HepG2 (cell line): ENCODE data around the gene APBB2. TPM values are rescaled to one million over a fixed set of nuclear protein-coding genes. Genes with fewer than 3 reads are reported as not detected.

Experiments
- ATAC-seq: fragments of 200-7000 bp; cut with Tn5 transposase; 3 replicates; pipeline ENCODE4 v1.9.1; 2020; ENCODE audit warnings: mild to moderate bottlenecking, moderate library complexity
- BruUV-seq: library from RNA; stranded (reverse); fragments of 400-500 nt; replicated peaks from 2 replicates; lab custom pipeline; 2021; lab: Mats Ljungman, UMichigan
- CTCF ChIA-PET: fragments of 300-600 bp; formaldehyde crosslinking; extraction: SDS; loops from one replicate; lab custom pipeline; 2021; ENCODE audit warnings: low total read pairs, inconsistent platforms, low intra/inter-chr PET ratio; lab: Yijun Ruan, JAX
- POLR2A ChIA-PET: fragments of 350-600 bp; sonication (Branson Sonifier 250); formaldehyde crosslinking; loops from one replicate; lab custom pipeline; 2020; ENCODE audit warnings: antibody characterized with exemption, inconsistent platforms; lab: Yijun Ruan, JAX
- DNase-seq: peaks from one replicate; pipeline ENCODE4 v3.0.0-alpha.2; 2015; ENCODE audit warnings: low spot score
- FAIRE-seq: peaks from 3 replicates; lab custom pipeline; 2011; peaks lifted over from hg19 to GRCh38; lab: Jason Lieb, UNC
- H2AFZ ChIP-seq: one replicate; pipeline ENCODE4 v1.6.1; 2011; ENCODE audit warnings: low read length, inconsistent platforms
- H3K27ac ChIP-seq: fragments of 300-600 bp; 3 replicates; pipeline ENCODE4 v1.8.0; 2011; ENCODE audit warnings: mixed run types, mild to moderate bottlenecking, mixed read lengths, low read length, inconsistent platforms; ENCODE audit not compliant: insufficient read depth; ENCODE audit errors: extremely low read length
- H3K27me3 ChIP-seq, 2 experiments: fragments of 200-600 bp in 1 of 2; 2 replicates in 1 of 2; 3 replicates in 1 of 2; pipeline versions ENCODE4 v1.6.0 to v1.8.0; 2011; ENCODE audit warnings: low read length in 2 of 2, mild to moderate bottlenecking in 2 of 2, moderate library complexity in 2 of 2, inconsistent platforms in 1 of 2; ENCODE audit not compliant: insufficient read depth in 2 of 2, control insufficient read depth in 1 of 2
- H3K36me3 ChIP-seq, 2 experiments: fragments of 200-600 bp in 1 of 2; replicated peaks in 1 of 2; 2 replicates in 1 of 2; 3 replicates in 1 of 2; pipeline versions ENCODE4 v1.5.1 to v1.8.0; 2011; ENCODE audit warnings: low read length in 2 of 2, inconsistent platforms in 1 of 2; ENCODE audit not compliant: insufficient read depth in 2 of 2, control insufficient read depth in 1 of 2
- H3K4me1 ChIP-seq: 2 replicates; pipeline ENCODE4 v1.5.1; 2012; ENCODE audit warnings: low read length, inconsistent platforms; ENCODE audit not compliant: insufficient read depth
- H3K4me2 ChIP-seq: 2 replicates; pipeline ENCODE4 v1.6.0; 2011; ENCODE audit warnings: low read depth, low read length, inconsistent platforms
- H3K4me3 ChIP-seq, 3 experiments: fragments of 200-600 bp in 1 of 3; sonication (generic), shearing (Covaris generic) in 1 of 3; replicated peaks in 1 of 3; 2 replicates each; pipeline ENCODE4 v1.5.1; 2011 to 2016; ENCODE audit warnings: low read length in 3 of 3, inconsistent platforms in 2 of 3, low read depth in 2 of 3, mild to moderate bottlenecking in 2 of 3, control low read depth in 1 of 3, mixed read lengths in 1 of 3; ENCODE audit not compliant: insufficient read depth in 1 of 3
- H3K79me2 ChIP-seq: one replicate; pipeline ENCODE4 v1.6.1; 2011; ENCODE audit warnings: low read length, inconsistent platforms; ENCODE audit not compliant: insufficient read depth
- H3K9ac ChIP-seq: 2 replicates; pipeline ENCODE4 v1.6.0; 2011; ENCODE audit warnings: mild to moderate bottlenecking, low read depth, low read length, inconsistent platforms; ENCODE audit not compliant: insufficient read depth
- H3K9me3 ChIP-seq: 2 replicates; pipeline ENCODE4 v1.5.1; 2012; ENCODE audit warnings: mild to moderate bottlenecking, low read length
- H4K20me1 ChIP-seq: 2 replicates; pipeline ENCODE4 v1.6.0; 2011; ENCODE audit warnings: inconsistent platforms, mild to moderate bottlenecking, low read length, moderate library complexity; ENCODE audit not compliant: insufficient read depth
- ARID5B ChIP-seq: IDR thresholded peaks from 2 replicates; pipeline ENCODE4 v1.4.0; 2020; ENCODE audit warnings: mild to moderate bottlenecking, missing genetic modification reagents
- CEBPZ ChIP-seq: IDR thresholded peaks from 2 replicates; pipeline ENCODE4 v1.6.1; 2012; ENCODE audit warnings: low read length, improper control_type of control experiment
- ELF3 ChIP-seq: IDR thresholded peaks from 2 replicates; pipeline ENCODE4 v1.6.1; 2016; ENCODE audit warnings: missing genetic modification reagents, missing compliant biosample characterization
- FOSL2 ChIP-seq: sonication (generic); formaldehyde crosslinking; IDR thresholded peaks from 2 replicates; pipeline ENCODE4 v1.4.0; 2020; ENCODE audit warnings: missing genetic modification reagents
- GATAD2A ChIP-seq: IDR thresholded peaks from 2 replicates; pipeline ENCODE4 v1.6.1; 2016
- HDAC1 ChIP-seq: sonication (generic); formaldehyde crosslinking; IDR thresholded peaks from 2 replicates; pipeline ENCODE4 v1.5.1; 2020; ENCODE audit warnings: mild to moderate bottlenecking, missing genetic modification reagents
- HDAC2 ChIP-seq: sonication (generic); formaldehyde crosslinking; IDR thresholded peaks from 2 replicates; pipeline ENCODE4 v1.4.0; 2020; ENCODE audit warnings: missing genetic modification reagents
- HNF4A ChIP-seq: sonication (generic); formaldehyde crosslinking; IDR thresholded peaks from 2 replicates; pipeline ENCODE4 v1.4.0; 2020; ENCODE audit warnings: missing genetic modification reagents
- MAF1 ChIP-seq: sonication (generic); formaldehyde crosslinking; IDR thresholded peaks from 2 replicates; pipeline ENCODE4 v1.5.0; 2020; ENCODE audit warnings: missing genetic modification reagents, borderline replicate concordance
- MLLT10 ChIP-seq: sonication (generic); formaldehyde crosslinking; IDR thresholded peaks from 2 replicates; pipeline ENCODE4 v1.4.0; 2020; ENCODE audit warnings: missing genetic modification reagents
- NFKB2 ChIP-seq: sonication (generic); formaldehyde crosslinking; IDR thresholded peaks from 2 replicates; pipeline ENCODE4 v1.4.0; 2020; ENCODE audit warnings: missing genetic modification reagents, borderline replicate concordance
- NR2F2 ChIP-seq: IDR thresholded peaks from 2 replicates; pipeline ENCODE4 v1.6.1; 2012; ENCODE audit warnings: low read depth, inconsistent platforms, borderline replicate concordance
- RARA ChIP-seq: IDR thresholded peaks from 2 replicates; pipeline ENCODE4 v1.6.1; 2016; ENCODE audit warnings: missing genetic modification reagents, missing compliant biosample characterization
- SALL1 ChIP-seq: sonication (generic); formaldehyde crosslinking; IDR thresholded peaks from 2 replicates; pipeline ENCODE4 v1.8.0; 2022; ENCODE audit warnings: mild to moderate bottlenecking, missing genetic modification reagents
- SCMH1 ChIP-seq: sonication (generic); formaldehyde crosslinking; IDR thresholded peaks from 2 replicates; pipeline ENCODE4 v1.9.0; 2021; ENCODE audit warnings: missing genetic modification reagents, mild to moderate bottlenecking, borderline replicate concordance
- SMAD3 ChIP-seq: sonication (generic); formaldehyde crosslinking; IDR thresholded peaks from 2 replicates; pipeline ENCODE4 v1.4.0; 2020; ENCODE audit warnings: missing genetic modification reagents
- TAF15 ChIP-seq: fragments of 200-400 bp; formaldehyde crosslinking; IDR thresholded peaks from one replicate; pipeline ENCODE4 v1.6.1; 2018; ENCODE audit warnings: mild to moderate bottlenecking, low read depth, low read length; ENCODE audit not compliant: poor library complexity, severe bottlenecking
- TARDBP ChIP-seq: sonication (generic); formaldehyde crosslinking; IDR thresholded peaks from 2 replicates; pipeline ENCODE4 v1.8.0; 2022; ENCODE audit warnings: mild to moderate bottlenecking, missing genetic modification reagents
- ZMYM4 ChIP-seq: sonication (generic); formaldehyde crosslinking; IDR thresholded peaks from 2 replicates; pipeline ENCODE4 v1.8.1; 2023; ENCODE audit warnings: mild to moderate bottlenecking, missing genetic modification reagents
- ZNF772 ChIP-seq: sonication (generic); formaldehyde crosslinking; IDR thresholded peaks from 2 replicates; pipeline ENCODE4 v1.5.0; 2020; ENCODE audit warnings: mild to moderate bottlenecking, missing genetic modification reagents
- ZSCAN20 ChIP-seq: sonication (generic); formaldehyde crosslinking; IDR thresholded peaks from 2 replicates; pipeline ENCODE4 v1.4.0; 2020; ENCODE audit warnings: missing genetic modification reagents, mild to moderate bottlenecking, borderline replicate concordance
- WGBS: methylation state at CpG from one replicate; pipeline ENCODE4 v1.1.6; 2017; ENCODE audit warnings: low lambda C conversion rate; 5-methylcytosine and 5-hydroxymethylcytosine counted together
- in situ Hi-C: cut with HindIII; loops from 2 replicates; pipeline ENCODE4 v1.10.0; 2017; ENCODE audit warnings: low pct_unique_long_range_greater_than_20kb; ENCODE audit not compliant: extremely low pct_ligation_motif_present
- intact Hi-C: fragments of 100-400 bp; cut with micrococcal nuclease; formaldehyde crosslinking; loops from one replicate; pipeline ENCODE4 v1.10.0; 2022; ENCODE audit not compliant: unreplicated experiment
- polyA plus RNA-seq, 8 experiments: library from polyadenylated mRNA; depleted of rRNA in 3 of 8; stranded (reverse) in 7 of 8; unstranded in 1 of 8; fragments of >200 nt; fragmentation: Illumina TruSeq in 4 of 8; extraction: Trizol in 4 of 8; gene quantifications; 2 replicates each; pipeline versions ENCODE4 v1.2.1 to v1.2.3, GENCODE V29; 2011 to 2016; ENCODE audit warnings: low read depth in 4 of 8, missing spikeins in 1 of 8, mixed read lengths in 1 of 8; ENCODE audit not compliant: insufficient read depth in 1 of 8
- total RNA-seq, 5 experiments: library from RNA; depleted of rRNA; stranded (reverse); fragments of >200 nt; fragmentation: Illumina TruSeq; extraction: Trizol; gene quantifications; 2 replicates each; pipeline ENCODE4 v1.2.3, GENCODE V29; 2016; ENCODE audit warnings: low read depth in 1 of 5

Gene APBB2
- total and polyA plus RNA-seq, 2 of the 13 experiments (the other 11 are each of a cell fraction or from before 2014, with no cell fraction given) = 11.7 to 17.0 TPM

- Histone ChIP-seq H3K36me3 (no peaks in the 10 kb centered on the region; a peak in 1 of 5 replicates), H3K27me3 (no peaks in the 10 kb centered on the region), H3K4me3 (no peak overlapping the region), H2AFZ (no peak overlapping the region), H3K9me3 (no peaks in the 10 kb centered on the region), H3K27ac (no peak overlapping the region), H3K79me2 (peaks cover 5% of the 10 kb centered on the region), H4K20me1 (no peaks in the 10 kb centered on the region), H3K9ac (no peak overlapping the region), H3K4me2 (peak overlapping the region; percentile 9; the same call in 1 of the 2 replicates), H3K4me1 (peaks cover 29% of the 10 kb centered on the region)
- in situ Hi-C loops = no loop called here
- POLR2A ChIA-PET = no interaction called here
- intact Hi-C loops = loop anchor here (5.0 kb wide), 1 partner anchor 135 kb away; the partner anchor contains the start of gene APBB2
- no TSS peak for BruUV-seq
- ATAC-seq (peak; percentile 87), FAIRE-seq (peak; percentile 71), DNase-seq (peak; percentile 57)
- 0% methylated on average over 1 of the region's 1 CpG for WGBS
- CTCF ChIA-PET = no interaction called here
- TF ChIP-seq NFKB2 (CRISPR knock-in tag) (no peak), ELF3 (CRISPR knock-in tag) (peak; percentile 24; the same call in 1 of the 2 replicates), HDAC1 (CRISPR knock-in tag) (no peak), CEBPZ (no peak), SCMH1 (CRISPR knock-in tag) (no peak), NR2F2 (no peak), MAF1 (CRISPR knock-in tag) (no peak), HDAC2 (peak; percentile 42; the same call in 1 of the 2 replicates), TAF15 (no peak), GATAD2A (peak; percentile 67), MLLT10 (CRISPR knock-in tag) (no peak), FOSL2 (CRISPR knock-in tag) (peak; percentile 24; the same call in 1 of the 2 replicates), HNF4A (CRISPR knock-in tag) (peak; percentile 84), ZMYM4 (CRISPR knock-in tag) (peak; percentile 84), SMAD3 (CRISPR knock-in tag) (0 out of 2 replicates have a peak, but pooled peaks have one; percentile 25), ZNF772 (CRISPR knock-in tag) (no peak), SALL1 (CRISPR knock-in tag) (peak; percentile 62; the same call in 1 of the 2 replicates), TARDBP (CRISPR knock-in tag) (peak; percentile 45; the same call in 1 of the 2 replicates), ZSCAN20 (CRISPR knock-in tag) (no peak), ARID5B (peak; percentile 86), RARA (CRISPR knock-in tag) (peak; percentile 65)
These were observed 136.7 kb downstream of the APBB2 start for GRCh38 chr4:41077628-41078027.
